GM23338 (cell line): ENCODE measurements around the gene KRT9. TPM values are rescaled to one million over a fixed set of nuclear protein-coding genes. Genes with fewer than 3 reads are reported as not detected.

Experiments
- ATAC-seq: fragments of 200-7000 bp; cut with Tn5 transposase; 3 replicates; pipeline ENCODE4 v1.9.1; 2020
- DNase-seq: peaks from one replicate; pipeline ENCODE4 v3.0.0-alpha.2; 2015; ENCODE audit warnings: low spot score
- H2AFZ ChIP-seq: fragments of 200-600 bp; sonication (generic); 2 replicates; pipeline ENCODE4 v1.8.0; 2016; ENCODE audit warnings: antibody characterized with exemption, mild to moderate bottlenecking, moderate library complexity
- H3F3A ChIP-seq: fragments of 200-600 bp; sonication (generic); replicated peaks from 2 replicates; pipeline ENCODE4 v1.8.0; 2017; ENCODE audit warnings: antibody characterized with exemption, mixed run types, low read depth
- H3K27ac ChIP-seq: fragments of 200-600 bp; sonication (generic); 2 replicates; pipeline ENCODE4 v1.6.1; 2016; ENCODE audit warnings: low read depth
- H3K27me3 ChIP-seq: fragments of 200-600 bp; sonication (generic); 2 replicates; pipeline ENCODE4 v1.8.0; 2016; ENCODE audit warnings: mild to moderate bottlenecking, mixed run types, moderate library complexity; ENCODE audit not compliant: insufficient read depth
- H3K36me3 ChIP-seq: fragments of 200-600 bp; sonication (generic); 2 replicates; pipeline ENCODE4 v1.8.0; 2016; ENCODE audit warnings: mild to moderate bottlenecking; ENCODE audit not compliant: insufficient read depth
- H3K4me1 ChIP-seq: fragments of 200-600 bp; sonication (generic); 2 replicates; pipeline ENCODE4 v1.8.0; 2016; ENCODE audit warnings: mild to moderate bottlenecking, moderate library complexity; ENCODE audit not compliant: insufficient read depth
- H3K4me2 ChIP-seq: fragments of 200-600 bp; sonication (generic); 2 replicates; pipeline ENCODE4 v1.7.1; 2017; ENCODE audit warnings: mixed run types
- H3K4me3 ChIP-seq: fragments of 200-600 bp; sonication (generic); 2 replicates; pipeline ENCODE4 v1.6.1; 2016; ENCODE audit warnings: mixed run types
- H3K79me2 ChIP-seq: fragments of 200-600 bp; sonication (generic); replicated peaks from 2 replicates; pipeline ENCODE4 v1.8.0; 2017; ENCODE audit warnings: mild to moderate bottlenecking; ENCODE audit not compliant: insufficient read depth
- H3K9me2 ChIP-seq: fragments of 200-600 bp; sonication (generic); 2 replicates; pipeline ENCODE4 v1.8.0; 2017; ENCODE audit not compliant: insufficient read depth
- H4K20me1 ChIP-seq: fragments of 200-600 bp; sonication (generic); replicated peaks from 2 replicates; pipeline ENCODE4 v1.8.0; 2017; ENCODE audit warnings: mild to moderate bottlenecking; ENCODE audit not compliant: insufficient read depth
- H3K27ac Mint-ChIP-seq: 2 replicates; pipeline ENCODE4 v1.8.0; 2020; ENCODE audit warnings: inconsistent platforms, mild to moderate bottlenecking, moderate library complexity, mixed read lengths
- H3K27me3 Mint-ChIP-seq: 3 replicates; pipeline ENCODE4 v1.8.0; 2022; ENCODE audit warnings: low read depth, mild to moderate bottlenecking, moderate library complexity, mixed read lengths, inconsistent platforms; ENCODE audit not compliant: insufficient read depth, poor library complexity
- H3K36me3 Mint-ChIP-seq: 3 replicates; pipeline ENCODE4 v1.8.0; 2021; ENCODE audit warnings: low read depth, mild to moderate bottlenecking, inconsistent platforms, moderate library complexity, mixed read lengths
- H3K4me1 Mint-ChIP-seq: 3 replicates; pipeline ENCODE4 v1.8.0; 2020; ENCODE audit warnings: mild to moderate bottlenecking, inconsistent platforms, mixed read lengths
- H3K4me3 Mint-ChIP-seq: 3 replicates; pipeline ENCODE4 v1.8.0; 2021; ENCODE audit warnings: moderate library complexity, mild to moderate bottlenecking, inconsistent platforms, mixed read lengths
- H3K9me3 Mint-ChIP-seq: 3 replicates; pipeline ENCODE4 v1.8.0; 2020; ENCODE audit warnings: moderate library complexity, mild to moderate bottlenecking, inconsistent platforms, mixed read lengths
- CREB1 ChIP-seq: fragments of 250-450 bp; sonication (Bioruptor Pico); IDR thresholded peaks from 2 replicates; pipeline ENCODE4 v1.5.0; 2020; ENCODE audit warnings: low read depth, mild to moderate bottlenecking, moderate library complexity
- CTCF ChIP-seq, 2 experiments: fragments of 200-600 bp in 1 of 2; sonication (generic) in 1 of 2; conservative IDR thresholded peaks; 2 replicates each; pipeline versions ENCODE4 v1.5.1 to v1.6.1; 2016 to 2017; ENCODE audit warnings: antibody characterized with exemption in 2 of 2, low read depth in 2 of 2, mild to moderate bottlenecking in 2 of 2, moderate library complexity in 1 of 2
- EZH2 ChIP-seq: fragments of 200-600 bp; sonication (generic); IDR thresholded peaks from one replicate; pipeline ENCODE4 v1.8.0; 2017; ENCODE audit warnings: antibody characterized with exemption, mild to moderate bottlenecking, low read depth; ENCODE audit not compliant: unreplicated experiment
- EZH2phosphoT487 ChIP-seq: fragments of 200-600 bp; sonication (generic); IDR thresholded peaks from one replicate; pipeline ENCODE4 v1.8.1; 2018; ENCODE audit warnings: antibody characterized with exemption; ENCODE audit not compliant: unreplicated experiment
- JUNB ChIP-seq: IDR thresholded peaks from one replicate; pipeline ENCODE4 v1.6.1; 2016; ENCODE audit warnings: antibody characterized with exemption; ENCODE audit not compliant: unreplicated experiment
- NANOG ChIP-seq: IDR thresholded peaks from 2 replicates; pipeline ENCODE4 v1.6.1; 2016; ENCODE audit warnings: antibody characterized with exemption, borderline replicate concordance
- POLR2AphosphoS5 ChIP-seq: IDR thresholded peaks from 2 replicates; pipeline ENCODE4 v1.6.1; 2016; ENCODE audit warnings: antibody characterized with exemption, low read depth
- STAT1 ChIP-seq: IDR thresholded peaks from one replicate; pipeline ENCODE4 v1.6.1; 2016; ENCODE audit warnings: antibody characterized with exemption; ENCODE audit not compliant: unreplicated experiment
- ZNF114 ChIP-seq: fragments of 250-450 bp; sonication (Bioruptor Pico); IDR thresholded peaks from 2 replicates; pipeline ENCODE4 v1.5.0; 2020; ENCODE audit warnings: mild to moderate bottlenecking, moderate library complexity
- ZNF331 ChIP-seq: fragments of 250-450 bp; sonication (Bioruptor Pico); IDR thresholded peaks from 2 replicates; pipeline ENCODE4 v1.5.0; 2020; ENCODE audit warnings: low read depth, mild to moderate bottlenecking, moderate library complexity
- ZNF462 ChIP-seq: fragments of 250-450 bp; sonication (Bioruptor Pico); IDR thresholded peaks from 2 replicates; pipeline ENCODE4 v1.5.0; 2020; ENCODE audit warnings: mild to moderate bottlenecking, moderate library complexity
- polyA plus RNA-seq: library from polyadenylated mRNA; unstranded; fragments of >200 nt; fragmentation: Nextera tagmentation; extraction: Ambion mirVana; gene quantifications from 2 replicates; pipeline ENCODE4 v1.2.1, GENCODE V29; 2016
- total RNA-seq: library from RNA; depleted of rRNA; stranded (reverse); fragments of >200 nt; shearing (Covaris generic); gene quantifications from 2 replicates; pipeline ENCODE4 v1.2.3, GENCODE V29; 2014
- TF ChIP-seq, protein P1 (sequence below): IDR thresholded peaks from one replicate; pipeline ENCODE4 v1.6.1; 2018; ENCODE audit warnings: antibody characterized with exemption; ENCODE audit not compliant: unreplicated experiment
- TF ChIP-seq, protein P2 (sequence below): IDR thresholded peaks from 2 replicates; pipeline ENCODE4 v1.6.1; 2016; ENCODE audit warnings: antibody characterized with exemption

KRT9 gene
- total and polyA plus RNA-seq, 2 experiments from 2014 or later, result not detected

DNA sequence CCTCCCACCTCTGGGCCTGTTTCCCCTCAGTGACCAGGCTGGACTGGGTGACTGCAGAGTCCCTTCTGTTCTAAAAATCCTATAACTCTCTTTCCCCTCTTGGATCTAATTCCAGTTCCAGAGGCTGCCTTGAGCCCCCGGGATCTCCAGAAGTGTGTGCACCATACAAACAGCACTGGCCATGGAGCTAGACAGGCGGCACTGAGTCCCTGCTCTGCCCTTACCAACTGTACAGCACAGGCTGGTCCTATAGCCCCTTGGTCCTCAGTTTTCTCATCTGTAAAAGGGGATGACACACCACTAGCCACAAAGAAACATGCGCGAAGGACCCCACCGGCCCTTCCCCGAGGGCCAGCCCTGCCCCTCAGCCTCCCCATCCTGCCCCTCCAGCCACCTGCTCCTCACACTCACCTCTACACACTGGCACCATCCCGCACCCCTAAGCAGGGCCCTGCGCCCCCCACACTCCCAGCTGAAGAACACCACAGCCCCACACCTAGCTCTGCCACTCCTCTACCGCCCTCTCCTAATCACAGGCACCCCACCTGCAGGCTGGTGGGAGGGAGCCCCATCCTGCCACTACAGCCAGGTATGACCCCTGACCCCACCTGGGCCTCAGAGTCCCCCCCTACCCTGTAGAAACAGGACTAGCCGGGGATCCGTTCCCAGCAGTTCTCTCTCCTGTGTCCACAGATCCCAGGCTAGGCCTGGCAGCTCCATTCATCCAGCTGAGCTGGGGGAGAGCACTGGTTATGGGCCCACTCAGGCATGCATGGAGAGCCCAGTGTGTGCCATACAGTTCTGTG is 41.6 kb upstream of the KRT9 start:
- H3F3A ChIP-seq, result no peaks in the 10 kb centered on the region
- peaks cover 22% of the 10 kb centered on the region for H3K27me3 Mint-ChIP-seq
- no peaks in the 10 kb centered on the region for H3K4me1 ChIP-seq
- H3K4me1 Mint-ChIP-seq, result peaks cover 20% of the 10 kb centered on the region; the same call in 2 of the 3 replicates
- H3K9me2 ChIP-seq, result no peaks in the 10 kb centered on the region
- H3K27ac Mint-ChIP-seq, result no peak overlapping the region
- H4K20me1 ChIP-seq, result no peaks in the 10 kb centered on the region
- DNase-seq (no peak), ATAC-seq (no peak)
- H3K27ac ChIP-seq, result no peak overlapping the region
- TF ChIP-seq ZNF331 (CRISPR knock-in tag), result no peak
- TF ChIP-seq, protein P1, sequence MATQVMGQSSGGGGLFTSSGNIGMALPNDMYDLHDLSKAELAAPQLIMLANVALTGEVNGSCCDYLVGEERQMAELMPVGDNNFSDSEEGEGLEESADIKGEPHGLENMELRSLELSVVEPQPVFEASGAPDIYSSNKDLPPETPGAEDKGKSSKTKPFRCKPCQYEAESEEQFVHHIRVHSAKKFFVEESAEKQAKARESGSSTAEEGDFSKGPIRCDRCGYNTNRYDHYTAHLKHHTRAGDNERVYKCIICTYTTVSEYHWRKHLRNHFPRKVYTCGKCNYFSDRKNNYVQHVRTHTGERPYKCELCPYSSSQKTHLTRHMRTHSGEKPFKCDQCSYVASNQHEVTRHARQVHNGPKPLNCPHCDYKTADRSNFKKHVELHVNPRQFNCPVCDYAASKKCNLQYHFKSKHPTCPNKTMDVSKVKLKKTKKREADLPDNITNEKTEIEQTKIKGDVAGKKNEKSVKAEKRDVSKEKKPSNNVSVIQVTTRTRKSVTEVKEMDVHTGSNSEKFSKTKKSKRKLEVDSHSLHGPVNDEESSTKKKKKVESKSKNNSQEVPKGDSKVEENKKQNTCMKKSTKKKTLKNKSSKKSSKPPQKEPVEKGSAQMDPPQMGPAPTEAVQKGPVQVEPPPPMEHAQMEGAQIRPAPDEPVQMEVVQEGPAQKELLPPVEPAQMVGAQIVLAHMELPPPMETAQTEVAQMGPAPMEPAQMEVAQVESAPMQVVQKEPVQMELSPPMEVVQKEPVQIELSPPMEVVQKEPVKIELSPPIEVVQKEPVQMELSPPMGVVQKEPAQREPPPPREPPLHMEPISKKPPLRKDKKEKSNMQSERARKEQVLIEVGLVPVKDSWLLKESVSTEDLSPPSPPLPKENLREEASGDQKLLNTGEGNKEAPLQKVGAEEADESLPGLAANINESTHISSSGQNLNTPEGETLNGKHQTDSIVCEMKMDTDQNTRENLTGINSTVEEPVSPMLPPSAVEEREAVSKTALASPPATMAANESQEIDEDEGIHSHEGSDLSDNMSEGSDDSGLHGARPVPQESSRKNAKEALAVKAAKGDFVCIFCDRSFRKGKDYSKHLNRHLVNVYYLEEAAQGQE, result no peak
- no peak for TF ChIP-seq CTCF (conservative IDR thresholded peaks at IDR 0.05; ENCODE audit: low read depth in 2 of 2)
- TF ChIP-seq JUNB, result no peak
- no peak for TF ChIP-seq POLR2AphosphoS5
- TF ChIP-seq, protein P2, sequence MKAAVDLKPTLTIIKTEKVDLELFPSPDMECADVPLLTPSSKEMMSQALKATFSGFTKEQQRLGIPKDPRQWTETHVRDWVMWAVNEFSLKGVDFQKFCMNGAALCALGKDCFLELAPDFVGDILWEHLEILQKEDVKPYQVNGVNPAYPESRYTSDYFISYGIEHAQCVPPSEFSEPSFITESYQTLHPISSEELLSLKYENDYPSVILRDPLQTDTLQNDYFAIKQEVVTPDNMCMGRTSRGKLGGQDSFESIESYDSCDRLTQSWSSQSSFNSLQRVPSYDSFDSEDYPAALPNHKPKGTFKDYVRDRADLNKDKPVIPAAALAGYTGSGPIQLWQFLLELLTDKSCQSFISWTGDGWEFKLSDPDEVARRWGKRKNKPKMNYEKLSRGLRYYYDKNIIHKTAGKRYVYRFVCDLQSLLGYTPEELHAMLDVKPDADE, result no peak
- no peak for TF ChIP-seq ZNF462
- TF ChIP-seq NANOG, result no peak
- TF ChIP-seq ZNF114 (CRISPR knock-in tag), result no peak
- TF ChIP-seq EZH2, result no peak
- no peak for TF ChIP-seq CREB1
- TF ChIP-seq STAT1, result no peak
- TF ChIP-seq EZH2phosphoT487, result no peak
- H3K79me2 ChIP-seq, result no peaks in the 10 kb centered on the region
- H3K4me3 ChIP-seq, result no peak overlapping the region
- no peaks in the 10 kb centered on the region for H3K36me3 Mint-ChIP-seq
- H2AFZ ChIP-seq, result no peak overlapping the region
- no peaks in the 10 kb centered on the region for H3K9me3 Mint-ChIP-seq
- H3K36me3 ChIP-seq, result no peaks in the 10 kb centered on the region
- no peaks in the 10 kb centered on the region for H3K27me3 ChIP-seq
- no peak overlapping the region for H3K4me3 Mint-ChIP-seq
- no peak overlapping the region for H3K4me2 ChIP-seq
